ENCODE results near the gene VWCE. TPM values are rescaled to one million over a fixed set of nuclear protein-coding genes. Genes with fewer than 3 reads are reported as not detected.

Gene VWCE
- total and polyA plus RNA-seq, 9 of the 15 experiments (the other 6 are each of a cell fraction or from before 2014, with no cell fraction given), result 0.06 to 1.6 (median 0.63) TPM; not detected in 1

GRCh38 chr11:61334434-61335354 is 39.6 kb upstream of the VWCE start (continued):
- TF ChIP-seq MGA (IDR thresholded peaks at IDR 0.05) (peak; percentile 39), EWSR1 (IDR thresholded peaks at IDR 0.05; ENCODE audit: borderline replicate concordance, low read depth, partially characterized antibody) (no peak), ZFX (CRISPR knock-in tag; IDR thresholded peaks at IDR 0.05) (peak; percentile 78), POLR2AphosphoS5 (IDR thresholded peaks at IDR 0.05; ENCODE audit: control insufficient read depth, insufficient read depth, low read depth, low read length) (no peak), FOSL1 (tag; conservative IDR thresholded peaks at IDR 0.05) (peak; percentile 86), CXXC5 (CRISPR knock-in tag; IDR thresholded peaks at IDR 0.05) (peak; percentile 21; the same call in 1 of the 2 replicates), HNRNPK (IDR thresholded peaks at IDR 0.05; ENCODE audit: low read depth, low read length, poor library complexity, severe bottlenecking) (no peak), PTTG1 (tag; IDR thresholded peaks at IDR 0.05; ENCODE audit: low read depth) (no peak), MTF1 (CRISPR knock-in tag; IDR thresholded peaks at IDR 0.05; ENCODE audit: borderline replicate concordance) (no peak), HNRNPH1 (optimal IDR thresholded peaks at IDR 0.05; ENCODE audit: low read depth, low read length) (no peak), XRCC5 (IDR thresholded peaks at IDR 0.05; ENCODE audit: low read depth, low read length) (no peak), BACH1 (tag; IDR thresholded peaks at IDR 0.05) (no peak), POLR2AphosphoS2 (IDR thresholded peaks at IDR 0.05; ENCODE audit: low read length) (no peak), PTBP1 (IDR thresholded peaks at IDR 0.05; ENCODE audit: low read depth, low read length) (no peak), USF2 (CRISPR knock-in tag; IDR thresholded peaks at IDR 0.05) (peak; percentile 53; the same call in 1 of the 2 replicates)
